Smooth muscle cell (in vitro differentiated cells): Measurements from ENCODE around the gene CCR7. TPM values are rescaled to one million over a fixed set of nuclear protein-coding genes. Genes with fewer than 3 reads are reported as not detected.

ENCODE experiments used
- DNase-seq: peaks from one replicate; lab custom pipeline; 2025; ENCODE audit not compliant: unreplicated experiment; lab: John Stamatoyannopoulos, UW
- H2AFZ ChIP-seq: fragments of 200-600 bp; sonication (generic); 2 replicates; pipeline ENCODE4 v1.6.0; 2016; ENCODE audit warnings: antibody characterized with exemption, low read depth, mild to moderate bottlenecking
- H3F3A ChIP-seq: fragments of 200-600 bp; sonication (generic); 2 replicates; pipeline ENCODE4 v1.6.0; 2017; ENCODE audit warnings: antibody characterized with exemption, low read depth
- H3K27ac ChIP-seq: fragments of 200-600 bp; sonication (generic); 2 replicates; pipeline ENCODE4 v1.5.1; 2016; ENCODE audit warnings: low read depth, mild to moderate bottlenecking
- H3K27me3 ChIP-seq: fragments of 200-600 bp; sonication (generic); 2 replicates; pipeline ENCODE4 v1.6.1; 2016; ENCODE audit warnings: low read depth, mild to moderate bottlenecking
- H3K36me3 ChIP-seq: fragments of 200-600 bp; sonication (generic); 2 replicates; pipeline ENCODE4 v1.5.1; 2016; ENCODE audit warnings: low read depth
- H3K4me1 ChIP-seq: fragments of 200-600 bp; sonication (generic); 2 replicates; pipeline ENCODE4 v1.5.1; 2016; ENCODE audit warnings: low read depth
- H3K4me2 ChIP-seq: fragments of 200-600 bp; sonication (generic); 2 replicates; pipeline ENCODE4 v1.6.0; 2016; ENCODE audit warnings: mild to moderate bottlenecking
- H3K4me3 ChIP-seq: fragments of 200-600 bp; sonication (generic); 2 replicates; pipeline ENCODE4 v1.5.1; 2016; ENCODE audit warnings: mild to moderate bottlenecking
- H3K79me2 ChIP-seq: fragments of 200-600 bp; sonication (generic); 2 replicates; pipeline ENCODE4 v1.6.0; 2016; ENCODE audit warnings: low read depth, mild to moderate bottlenecking
- H3K9ac ChIP-seq: fragments of 200-600 bp; sonication (generic); 2 replicates; pipeline ENCODE4 v1.6.0; 2016; ENCODE audit warnings: low read depth
- H3K9me3 ChIP-seq: fragments of 200-600 bp; sonication (generic); replicated peaks from 2 replicates; pipeline ENCODE4 v1.5.1; 2016; ENCODE audit warnings: low read depth
- H4K20me1 ChIP-seq: fragments of 200-600 bp; sonication (generic); 2 replicates; pipeline ENCODE4 v1.6.0; 2016; ENCODE audit warnings: low read depth
- CTCF ChIP-seq: fragments of 200-600 bp; sonication (generic); IDR thresholded peaks from 2 replicates; pipeline ENCODE4 v1.5.1; 2017; ENCODE audit warnings: borderline replicate concordance, mild to moderate bottlenecking, antibody characterized with exemption; ENCODE audit not compliant: insufficient read depth, poor library complexity, severe bottlenecking
- WGBS: methylation state at CpG from one replicate; pipeline ENCODE4 v1.1.7; 2016; ENCODE audit warnings: low lambda C conversion rate; 5-methylcytosine and 5-hydroxymethylcytosine counted together
- polyA plus RNA-seq: library from polyadenylated mRNA; unstranded; fragments of >200 nt; fragmentation: Nextera tagmentation; extraction: Ambion mirVana; gene quantifications from 2 replicates; pipeline ENCODE4 v1.2.1, GENCODE V29; 2016
- total RNA-seq: library from RNA; depleted of rRNA; stranded (reverse); fragments of >200 nt; gene quantifications from 2 replicates; pipeline ENCODE4 v1.2.3, GENCODE V29; 2014

Gene CCR7
- total and polyA plus RNA-seq, 2 experiments from 2014 or later, result not detected

- Histone ChIP-seq H4K20me1 (no peaks in the 10 kb centered on the region), H3K4me2 (no peak overlapping the region), H3K36me3 (no peaks in the 10 kb centered on the region), H3K4me1 (no peaks in the 10 kb centered on the region), H3K4me3 (no peak overlapping the region), H3F3A (peaks cover 3% of the 10 kb centered on the region), H3K9ac (no peak overlapping the region), H3K27me3 (no peaks in the 10 kb centered on the region), H3K9me3 (no peaks in the 10 kb centered on the region), H3K79me2 (no peaks in the 10 kb centered on the region), H3K27ac (no peak overlapping the region), H2AFZ (no peak overlapping the region)
- WGBS, result 92% methylated on average over 7 of the region's 7 CpGs
- TF ChIP-seq CTCF, result no peak
- DNase-seq, result no peak
These were observed 34.1 kb upstream of the CCR7 start for GRCh38 chr17:40599468-40599763.

DNA sequence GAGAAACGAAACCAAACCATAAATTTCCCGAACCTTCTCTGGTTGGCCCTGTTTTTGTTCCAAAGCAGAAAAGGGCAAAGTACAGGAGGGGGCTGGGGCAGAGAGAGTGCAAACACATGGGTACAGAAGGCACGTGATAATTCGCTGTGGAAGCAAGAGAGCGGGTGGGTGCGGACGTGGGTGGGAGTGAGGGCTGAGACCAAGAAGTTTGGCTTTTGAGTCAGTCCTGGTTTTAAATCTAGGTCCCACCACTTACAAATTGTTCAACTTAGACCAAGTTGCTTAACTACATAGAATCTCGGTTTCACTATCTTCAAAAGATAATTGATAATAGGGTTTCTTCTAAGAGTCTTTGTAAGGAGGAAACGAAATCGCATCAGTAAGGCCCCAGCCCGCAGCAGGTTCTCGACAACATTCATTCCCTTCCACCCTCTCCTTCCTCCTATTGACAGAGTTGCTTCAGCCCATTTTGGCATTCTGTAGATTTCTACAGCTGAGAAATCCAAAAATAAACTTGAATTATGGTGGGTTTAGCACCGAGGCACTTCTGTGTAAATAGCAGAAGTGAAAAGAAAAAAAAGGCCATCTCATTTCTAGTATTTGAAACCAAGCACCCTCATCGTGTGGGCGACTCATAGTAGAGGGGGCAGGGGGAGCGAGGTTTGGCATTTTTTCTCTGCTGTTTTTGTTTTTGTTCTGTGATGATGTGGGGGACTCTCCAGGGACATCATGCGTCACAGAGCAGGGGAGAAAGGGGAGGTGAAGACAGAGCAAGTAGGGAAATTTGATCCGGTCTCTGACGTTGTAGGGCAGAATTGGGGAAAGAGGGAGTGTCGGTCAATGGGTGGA, 33.6 kb upstream of the CCR7 start:
- H3K9ac ChIP-seq, result no peak overlapping the region
- no peak overlapping the region for H3K4me2 ChIP-seq
- no peaks in the 10 kb centered on the region for H3K4me1 ChIP-seq
- no peak overlapping the region for H3K4me3 ChIP-seq
- no peak overlapping the region for H2AFZ ChIP-seq
- no peaks in the 10 kb centered on the region for H3K36me3 ChIP-seq
- WGBS, result 89% methylated on average over 20 of the region's 20 CpGs
- H4K20me1 ChIP-seq, result no peaks in the 10 kb centered on the region
- H3K27ac ChIP-seq, result no peak overlapping the region
- H3K27me3 ChIP-seq, result no peaks in the 10 kb centered on the region
- no peaks in the 10 kb centered on the region for H3K79me2 ChIP-seq
- no peak for TF ChIP-seq CTCF
- no peaks in the 10 kb centered on the region for H3K9me3 ChIP-seq
- H3F3A ChIP-seq, result peaks cover 3% of the 10 kb centered on the region
- DNase-seq, result no peak

GRCh38 chr17:40598301-40598618, 33.0 kb upstream of the CCR7 start:
- H2AFZ ChIP-seq, result no peak overlapping the region
- no peaks in the 10 kb centered on the region for H3K79me2 ChIP-seq
- no peak for TF ChIP-seq CTCF
- H3F3A ChIP-seq, result peaks cover 3% of the 10 kb centered on the region
- H3K36me3 ChIP-seq, result no peaks in the 10 kb centered on the region
- no peak overlapping the region for H3K27ac ChIP-seq
- no peak overlapping the region for H3K4me2 ChIP-seq
- 90% methylated on average over 5 of the region's 5 CpGs for WGBS
- no peaks in the 10 kb centered on the region for H3K27me3 ChIP-seq
- H3K4me3 ChIP-seq, result no peak overlapping the region
- H3K9ac ChIP-seq, result no peak overlapping the region
- H4K20me1 ChIP-seq, result no peaks in the 10 kb centered on the region
- no peaks in the 10 kb centered on the region for H3K4me1 ChIP-seq
- no peaks in the 10 kb centered on the region for H3K9me3 ChIP-seq
- DNase-seq, result no peak

- no peak overlapping the region for H3K9ac ChIP-seq
- WGBS, result 96% methylated on average over 9 of the region's 9 CpGs
- H3K27ac ChIP-seq, result no peak overlapping the region
- no peaks in the 10 kb centered on the region for H3K4me1 ChIP-seq
- no peaks in the 10 kb centered on the region for H3K9me3 ChIP-seq
- H3K36me3 ChIP-seq, result no peaks in the 10 kb centered on the region
- no peak for TF ChIP-seq CTCF
- H3K4me3 ChIP-seq, result no peak overlapping the region
- H3F3A ChIP-seq, result peaks cover 3% of the 10 kb centered on the region
- no peaks in the 10 kb centered on the region for H3K27me3 ChIP-seq
- H3K79me2 ChIP-seq, result no peaks in the 10 kb centered on the region
- no peak overlapping the region for H2AFZ ChIP-seq
- no peak overlapping the region for H3K4me2 ChIP-seq
- H4K20me1 ChIP-seq, result no peaks in the 10 kb centered on the region
- no peak for DNase-seq
These were observed 32.5 kb upstream of the CCR7 start for GRCh38 chr17:40597556-40598300.
